ENCODE results near the gene PHF13.
"Not testable (repeated sequence)": the region's sequence is repeated elsewhere in the genome, so short reads cannot be mapped to it uniquely, and the experiment has no call there.

Gene PHF13

GRCh38 chr1:6587261-6588005, 26.1 kb upstream of the PHF13 start:
- no peak for DNase-seq

- DNase-seq = no peak
These were observed 25.2 kb upstream of the PHF13 start for GRCh38 chr1:6588128-6588892.

GRCh38 chr1:6588893-6589520, 24.5 kb upstream of the PHF13 start:
- no peak for DNase-seq

- no peak for DNase-seq
These were observed 23.5 kb upstream of the PHF13 start for GRCh38 chr1:6590046-6590445.

- no peak for DNase-seq
These were observed 22.3 kb upstream of the PHF13 start for GRCh38 chr1:6591222-6591621.

- DNase-seq = no peak
These were observed 21.9 kb upstream of the PHF13 start for GRCh38 chr1:6591644-6592043.

GRCh38 chr1:6592441-6592840, 21.1 kb upstream of the PHF13 start:
- no peak for DNase-seq

- no peak for DNase-seq
These were observed 20.5 kb upstream of the PHF13 start for GRCh38 chr1:6592865-6593593.

- no peak for DNase-seq
These were observed 19.7 kb upstream of the PHF13 start for GRCh38 chr1:6593810-6594209.

GRCh38 chr1:6594977-6595740, 18.4 kb upstream of the PHF13 start:
- DNase-seq = peak; percentile 58

GRCh38 chr1:6596351-6596750, 17.2 kb upstream of the PHF13 start:
- DNase-seq = no peak

- DNase-seq = no peak
These were observed 16.4 kb upstream of the PHF13 start for GRCh38 chr1:6596886-6597776.

GRCh38 chr1:6597777-6598131, 15.8 kb upstream of the PHF13 start:
- DNase-seq = no peak

- no peak for DNase-seq
These were observed 14.2 kb upstream of the PHF13 start for GRCh38 chr1:6599141-6599975.

- DNase-seq = not testable (repeated sequence)
These were observed 13.5 kb upstream of the PHF13 start for GRCh38 chr1:6599991-6600390.

- peak; percentile 6 for DNase-seq
These were observed 13.0 kb upstream of the PHF13 start for GRCh38 chr1:6600410-6601048.

GRCh38 chr1:6601049-6601922, 12.2 kb upstream of the PHF13 start:
- peak; percentile 39 for DNase-seq

- DNase-seq = peak; percentile 58
These were observed 11.4 kb upstream of the PHF13 start for GRCh38 chr1:6601923-6602668.
